Islet of Langerhans (tissue), 1 donor: ENCODE measurements around the gene C5orf46.

Experiments
- FAIRE-seq: peaks from one replicate; lab custom pipeline; 2011; peaks lifted over from hg19 to GRCh38; lab: Jason Lieb, UNC

Gene C5orf46

DNA sequence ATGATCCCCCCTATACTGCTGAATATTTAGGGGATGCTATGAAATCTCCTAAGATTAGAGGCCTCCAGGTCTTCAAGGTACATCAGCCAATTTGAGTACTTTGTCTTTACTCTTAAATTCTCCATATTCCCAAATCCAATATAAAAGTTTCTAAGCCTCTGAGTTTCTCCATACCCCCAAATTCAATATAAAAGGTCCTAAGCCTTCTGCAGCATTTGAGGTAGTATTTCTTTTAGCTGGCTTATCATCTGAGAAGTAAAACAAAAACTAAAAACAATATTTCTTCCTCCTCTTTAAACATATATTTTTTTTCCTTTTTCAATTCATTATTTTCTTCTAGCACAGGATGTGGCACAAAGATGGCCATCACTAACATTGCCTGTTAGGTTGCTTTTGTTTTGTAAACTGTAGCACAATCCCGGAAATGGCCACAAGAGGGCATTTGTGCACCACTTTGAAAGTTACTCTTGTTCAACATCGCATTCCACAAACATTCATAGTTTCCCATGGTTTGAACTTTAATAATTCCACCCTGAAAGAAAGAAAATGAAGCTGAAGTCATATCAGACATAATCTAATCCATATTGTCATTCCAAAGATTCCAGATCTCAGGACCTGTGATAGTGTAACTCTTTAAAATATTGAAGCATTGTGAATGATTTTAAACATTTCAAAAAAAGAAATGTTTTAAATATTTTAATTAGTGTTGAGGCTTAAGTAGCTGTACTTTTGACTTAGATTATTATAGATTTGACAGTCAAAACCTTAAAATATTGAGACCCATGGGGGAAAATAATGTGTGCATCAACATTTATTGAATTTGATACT is 48.8 kb downstream of the C5orf46 start:
- FAIRE-seq: peak; percentile 98

DNA sequence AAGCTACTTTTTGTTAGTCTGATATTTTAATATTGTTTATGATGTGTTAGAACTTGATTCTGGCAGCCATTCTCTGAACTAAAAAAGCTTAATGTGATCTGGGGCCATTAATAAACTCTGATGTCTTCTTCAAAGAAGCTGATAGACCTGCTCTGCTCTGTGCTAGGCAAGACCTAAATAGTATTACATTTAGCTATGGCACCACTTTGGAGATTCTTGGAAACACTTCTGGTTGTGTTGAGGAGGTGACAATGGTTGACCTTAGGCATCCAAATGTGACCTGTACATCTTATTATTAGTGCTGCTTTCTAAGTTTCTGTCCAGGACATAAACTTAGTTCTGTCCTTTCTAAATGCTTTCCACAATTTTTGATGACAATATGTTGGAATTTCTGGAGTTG is 49.5 kb downstream of the C5orf46 start:
- no peak for FAIRE-seq

- FAIRE-seq: no peak
These were observed 50.6 kb downstream of the C5orf46 start for GRCh38 chr5:147855774-147856069.

DNA sequence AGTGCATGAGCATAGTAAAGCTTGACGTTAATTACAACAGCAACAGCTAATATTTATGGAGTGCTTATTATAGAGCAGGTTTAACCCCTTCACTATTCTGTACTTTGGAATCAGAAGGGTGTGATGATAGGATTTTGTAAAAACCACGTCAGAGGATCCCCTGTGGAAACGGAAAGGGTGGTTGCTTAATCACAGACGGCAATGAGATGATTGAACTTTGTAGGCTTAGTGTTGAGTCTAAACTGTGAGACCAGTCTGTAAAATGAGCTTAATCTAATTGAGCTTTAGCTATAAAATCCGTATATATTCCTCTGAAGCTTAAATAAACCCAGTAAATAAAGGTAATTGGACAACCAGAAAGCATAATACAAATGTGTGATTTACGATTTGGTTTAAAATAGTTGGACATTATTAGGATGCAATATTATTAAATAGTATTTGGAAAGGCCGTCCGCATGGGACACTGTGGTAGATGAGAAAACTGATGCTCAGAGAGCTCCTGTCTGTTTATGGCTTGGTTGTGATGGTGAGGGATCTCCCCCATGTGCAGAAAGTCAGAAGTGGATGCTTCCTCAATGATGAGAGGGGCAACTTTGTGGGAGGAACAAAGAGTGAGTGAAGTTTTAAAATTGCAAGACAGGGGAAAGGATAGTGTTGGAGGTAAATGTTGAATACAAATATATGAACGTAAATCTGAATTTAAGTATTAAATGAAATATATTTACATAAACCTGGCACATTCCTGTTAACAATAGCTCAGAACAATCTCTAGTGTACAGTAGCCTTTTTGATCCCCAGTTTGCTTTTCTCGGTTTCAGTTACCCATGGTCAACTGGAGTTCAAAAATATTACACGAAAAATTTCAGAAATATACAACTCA is 51.2 kb downstream of the C5orf46 start:
- no peak for FAIRE-seq

GRCh38 chr5:147854331-147854730 is 52.0 kb downstream of the C5orf46 start:
- FAIRE-seq: no peak

GRCh38 chr5:147853372-147853987 is 52.9 kb downstream of the C5orf46 start:
- no peak for FAIRE-seq

GRCh38 chr5:147852365-147852764 is 54.0 kb downstream of the C5orf46 start:
- no peak for FAIRE-seq

- no peak for FAIRE-seq
These were observed 54.8 kb downstream of the C5orf46 start for GRCh38 chr5:147851578-147851977.

DNA sequence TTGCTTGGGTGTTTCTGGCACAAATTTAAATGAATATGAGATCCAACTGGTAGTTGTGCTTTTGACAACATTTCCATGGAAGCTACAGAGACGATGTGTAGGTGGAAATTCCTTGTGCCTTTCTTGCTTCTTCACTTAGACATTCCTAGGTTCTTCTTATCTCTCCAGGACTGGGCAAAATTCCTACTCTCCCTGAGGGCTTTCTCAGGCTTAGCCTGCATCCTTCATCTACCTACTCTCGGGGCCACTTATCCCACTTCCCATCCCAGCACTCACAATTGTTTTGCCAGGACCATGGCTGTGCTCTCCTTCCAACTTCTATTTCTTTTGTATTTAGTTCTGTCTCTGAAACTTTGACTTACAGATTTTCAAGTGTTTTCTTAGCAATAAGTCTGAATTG is 57.1 kb downstream of the C5orf46 start:
- no peak for FAIRE-seq

DNA sequence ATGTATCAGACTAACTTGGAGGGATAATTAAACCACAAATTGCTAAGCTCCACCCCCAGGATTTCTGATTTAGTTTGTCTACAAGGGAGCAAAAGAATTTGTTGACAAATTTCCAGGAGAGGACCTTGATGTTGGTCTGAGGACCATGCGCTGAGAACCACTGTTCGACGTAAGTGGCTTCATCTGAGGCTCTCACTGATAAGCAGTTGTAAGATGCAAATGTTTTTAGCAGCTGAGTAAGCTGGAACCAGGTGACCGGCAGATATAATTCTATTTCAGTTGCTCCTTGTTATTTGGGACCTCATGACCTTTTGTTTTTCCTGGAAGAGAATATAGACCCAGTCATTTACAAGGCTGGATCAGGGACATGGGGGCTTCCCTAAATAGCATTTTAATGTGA is 60.7 kb downstream of the C5orf46 start:
- FAIRE-seq: no peak

- no peak for FAIRE-seq
These were observed 61.5 kb downstream of the C5orf46 start for GRCh38 chr5:147844846-147845245.

- no peak for FAIRE-seq
These were observed 63.5 kb downstream of the C5orf46 start for GRCh38 chr5:147842869-147843268.
